GM21367 (cell line): ENCODE measurements around the gene LYRM7.
"Not testable (repeated sequence)": the region's sequence is repeated elsewhere in the genome, so short reads cannot be mapped to it uniquely, and the experiment has no call there.

ENCODE experiments used
- ATAC-seq: cut with Tn5 transposase; IDR thresholded peaks from one replicate; pipeline ENCODE4 v1.9.1; 2021; ENCODE audit not compliant: unreplicated experiment

Gene LYRM7

DNA sequence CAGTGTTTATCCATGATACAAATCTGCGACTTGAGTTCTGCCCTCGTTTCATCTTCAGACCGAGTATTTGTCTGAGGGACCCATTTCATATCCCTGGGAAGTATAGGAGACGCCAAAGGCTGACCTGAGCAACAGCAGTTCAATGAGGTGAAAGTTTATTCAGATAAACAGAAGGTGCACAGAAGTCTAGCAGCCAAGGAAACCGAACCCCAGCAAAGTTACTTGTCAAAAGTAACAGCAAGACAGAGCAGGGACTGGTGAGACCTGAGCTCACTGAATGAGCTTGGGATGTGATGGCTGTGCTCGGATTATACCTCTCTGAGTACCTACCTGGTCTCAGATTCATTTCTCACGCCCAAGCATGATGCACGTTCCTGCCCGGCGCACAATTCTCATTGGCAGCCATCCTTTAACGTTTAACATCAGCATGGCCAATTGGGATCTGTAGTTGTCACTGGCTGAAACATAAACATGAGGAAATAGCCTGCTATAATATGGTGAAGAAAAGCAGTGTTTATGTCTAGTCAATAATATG lies 599 bp downstream of the LYRM7 start:
- ATAC-seq, result no peak

- ATAC-seq, result no peak
These were observed 9.7 kb downstream of the LYRM7 start for GRCh38 chr5:131180407-131180806.

- no peak for ATAC-seq
These were observed 12.1 kb downstream of the LYRM7 start for GRCh38 chr5:131182839-131183238.

DNA sequence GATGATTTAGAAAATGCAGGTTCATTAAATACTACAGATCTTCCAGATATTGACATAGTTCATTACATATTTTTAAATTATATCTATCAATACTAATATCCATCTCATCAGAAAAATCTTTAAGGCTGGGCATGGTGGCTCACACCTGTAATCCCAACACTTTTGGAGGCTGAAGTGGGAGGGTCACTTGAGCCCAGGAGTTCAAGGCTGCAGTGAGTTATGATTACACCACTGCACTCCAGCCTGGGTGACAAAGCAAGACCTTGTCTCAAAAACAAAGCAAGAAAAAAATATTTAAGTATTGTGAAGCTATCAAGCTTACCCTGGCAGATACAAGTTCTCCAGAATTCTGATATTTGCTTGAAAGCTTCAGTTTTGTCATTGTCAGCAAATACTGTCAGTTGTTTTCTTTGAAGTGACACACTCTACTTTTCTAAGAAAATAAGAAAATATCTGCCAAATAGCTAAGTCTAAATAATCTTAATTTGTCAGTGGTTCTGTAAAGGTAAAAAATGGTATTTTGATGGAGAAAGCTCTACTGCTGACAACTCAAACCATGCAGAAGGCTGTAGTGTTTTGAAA lies 14.9 kb downstream of the LYRM7 start:
- no peak for ATAC-seq

DNA sequence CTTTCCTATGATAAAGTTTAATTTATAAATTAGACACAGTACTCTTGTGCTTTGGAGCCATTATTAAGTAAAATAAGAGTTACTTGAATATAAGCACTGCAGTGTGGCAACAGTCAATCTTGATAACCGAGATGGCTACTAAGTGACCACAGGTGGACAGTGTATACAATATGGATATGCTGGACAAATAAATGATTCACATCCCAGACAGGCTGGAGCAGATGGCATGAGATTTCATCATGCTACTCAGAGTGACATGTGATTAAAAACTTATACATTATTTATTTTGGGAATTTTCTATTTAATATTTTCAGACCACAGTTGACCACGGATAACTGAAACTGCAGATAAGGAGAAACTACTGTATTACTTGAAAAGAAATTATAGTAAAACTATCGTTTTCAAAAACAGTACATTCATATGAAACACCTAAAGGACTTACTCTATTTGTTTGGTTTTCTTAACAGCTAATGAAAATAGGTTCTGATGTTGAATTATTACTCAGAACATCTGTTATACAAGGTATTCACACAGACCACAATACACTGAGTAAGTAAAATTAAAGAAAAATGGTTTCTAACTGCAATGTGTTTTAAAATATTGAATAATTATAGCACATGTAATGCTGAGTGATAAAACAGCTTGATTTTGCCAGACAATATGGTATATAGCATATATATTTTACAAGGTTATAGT lies 16.0 kb downstream of the LYRM7 start:
- no peak for ATAC-seq

- ATAC-seq, result no peak
These were observed 22.4 kb downstream of the LYRM7 start for GRCh38 chr5:131193106-131193505.

GRCh38 chr5:131193897-131194296 lies 23.2 kb downstream of the LYRM7 start:
- ATAC-seq, result not testable (repeated sequence)

DNA sequence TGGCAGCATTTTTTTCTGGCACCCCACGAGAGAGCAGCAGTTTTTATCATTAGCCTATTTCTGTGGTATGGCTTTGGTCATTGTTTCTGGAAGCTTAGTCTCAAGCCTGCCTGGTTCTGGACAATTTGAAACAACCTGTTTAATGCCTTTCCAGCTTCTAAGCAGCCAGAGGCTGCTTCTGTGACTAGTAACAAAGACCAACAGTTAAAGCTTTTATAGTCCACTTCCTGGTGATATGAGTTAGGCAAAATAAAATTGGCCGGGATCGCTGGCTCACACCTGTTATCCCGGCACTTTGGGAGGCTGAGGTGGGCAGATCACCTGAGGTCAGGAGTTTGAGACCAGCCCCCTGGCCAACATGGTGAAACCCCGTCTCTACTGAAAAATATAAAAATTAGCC lies 24.0 kb downstream of the LYRM7 start:
- ATAC-seq, result no peak

- ATAC-seq, result no peak
These were observed 25.0 kb downstream of the LYRM7 start for GRCh38 chr5:131195696-131196095.

GRCh38 chr5:131196331-131196730 lies 25.6 kb downstream of the LYRM7 start:
- ATAC-seq, result no peak

DNA sequence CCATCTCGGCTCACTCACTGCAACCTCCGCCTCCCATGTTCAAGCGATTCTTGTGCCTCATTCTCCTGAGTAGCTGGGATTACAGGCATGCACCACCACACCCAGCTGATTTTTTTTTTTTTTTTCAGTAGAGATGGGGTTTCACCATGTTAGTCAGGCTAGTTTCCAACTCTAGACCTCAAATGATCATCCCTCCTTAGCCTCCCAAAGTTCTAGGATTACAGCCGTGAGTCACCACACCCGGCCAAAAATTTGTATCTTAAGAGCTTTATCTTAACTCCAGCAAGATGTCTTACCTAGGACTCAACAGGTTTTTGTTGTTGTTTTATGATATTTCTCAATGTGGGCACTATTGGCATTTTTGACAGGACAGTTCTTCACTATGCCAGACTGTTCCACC lies 27.9 kb downstream of the LYRM7 start:
- ATAC-seq, result no peak

- no peak for ATAC-seq
These were observed 29.8 kb downstream of the LYRM7 start for GRCh38 chr5:131200560-131200959.

DNA sequence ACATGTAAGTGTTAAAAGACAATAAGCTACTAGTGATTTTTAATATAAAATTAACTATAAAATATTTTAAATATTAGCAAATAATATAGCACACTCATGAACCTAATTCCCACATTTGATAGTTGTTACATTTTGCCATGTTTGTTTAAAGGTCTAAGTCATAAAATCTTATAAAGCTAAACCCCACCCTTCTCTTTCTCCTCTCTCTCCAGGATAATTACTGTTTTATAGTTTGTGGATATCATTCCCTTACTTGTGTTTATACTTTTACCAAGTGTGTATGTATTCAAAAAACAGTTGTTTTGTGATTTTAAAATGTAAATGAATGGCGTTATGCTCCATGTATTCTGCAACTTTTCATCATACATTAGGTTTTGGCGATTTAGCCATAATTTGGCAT lies 34.2 kb downstream of the LYRM7 start:
- no peak for ATAC-seq

- no peak for ATAC-seq
These were observed 35.3 kb downstream of the LYRM7 start for GRCh38 chr5:131206061-131206460.

DNA sequence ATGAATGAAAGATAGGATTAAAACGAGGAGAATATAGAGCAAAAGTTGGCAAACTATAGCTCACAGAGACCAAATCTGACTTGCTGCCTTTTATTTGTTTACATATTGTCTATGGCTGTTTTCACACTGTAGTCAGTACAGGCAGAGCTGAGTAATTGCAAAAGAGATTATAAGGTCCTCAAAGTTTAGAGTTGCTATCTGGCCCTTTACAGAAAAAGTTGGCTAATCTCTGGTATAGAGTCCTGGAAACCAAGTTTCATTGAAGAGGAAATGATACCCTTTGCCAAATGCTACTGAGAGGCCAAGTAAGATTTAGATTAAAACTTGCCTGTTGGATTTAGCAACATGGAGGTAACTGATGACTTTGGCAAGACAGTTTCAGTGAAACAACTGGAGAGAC lies 36.0 kb downstream of the LYRM7 start:
- no peak for ATAC-seq

DNA sequence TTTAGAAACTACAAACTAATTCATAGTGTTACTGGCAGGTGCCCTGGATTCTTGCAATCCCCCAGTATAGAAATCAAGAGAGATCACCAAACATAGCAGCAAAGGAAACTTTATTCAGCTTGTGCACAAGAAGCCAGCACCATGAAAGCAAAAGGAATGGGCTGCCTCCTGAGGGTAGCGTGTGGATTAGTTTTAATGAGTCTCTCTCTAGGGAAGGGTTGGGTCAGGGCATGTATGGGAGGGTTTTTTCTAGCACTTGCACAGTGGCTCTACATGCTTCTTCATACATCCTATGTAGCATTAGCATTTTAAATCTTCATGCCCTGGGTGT lies 38.4 kb downstream of the LYRM7 start:
- no peak for ATAC-seq

DNA sequence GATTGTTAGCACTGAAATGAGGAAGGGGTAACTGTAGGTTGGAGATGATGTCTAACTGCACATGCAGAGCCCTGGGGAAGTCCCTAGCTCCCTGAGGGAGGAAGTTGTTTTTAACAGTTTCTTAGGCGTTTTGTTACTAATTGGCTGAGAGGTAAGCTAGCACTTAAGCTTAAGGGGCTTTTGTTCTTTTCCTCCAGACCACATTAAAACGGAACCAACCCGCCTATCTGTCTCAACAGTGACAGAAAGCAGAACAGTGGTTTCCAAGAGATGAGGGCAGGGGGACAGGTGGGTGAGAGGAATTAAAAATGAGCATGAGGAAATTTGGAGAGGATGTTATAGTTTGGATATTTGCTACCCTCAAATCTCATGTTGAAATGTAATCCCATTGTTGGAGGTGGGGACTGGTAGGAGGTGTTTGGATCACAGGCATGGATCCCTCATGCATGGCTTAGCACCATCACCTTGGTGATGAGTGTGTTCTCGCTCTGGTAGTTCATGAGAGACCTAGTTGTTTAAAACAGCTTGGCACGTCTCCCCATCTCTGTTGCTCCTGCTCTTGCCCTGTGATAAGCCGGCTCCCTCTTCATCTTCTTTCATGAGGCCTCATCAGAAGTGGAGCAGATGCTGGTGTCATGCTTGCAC lies 38.9 kb downstream of the LYRM7 start:
- peak; percentile 79 for ATAC-seq

GRCh38 chr5:131210151-131210510 lies 39.4 kb downstream of the LYRM7 start:
- no peak for ATAC-seq

DNA sequence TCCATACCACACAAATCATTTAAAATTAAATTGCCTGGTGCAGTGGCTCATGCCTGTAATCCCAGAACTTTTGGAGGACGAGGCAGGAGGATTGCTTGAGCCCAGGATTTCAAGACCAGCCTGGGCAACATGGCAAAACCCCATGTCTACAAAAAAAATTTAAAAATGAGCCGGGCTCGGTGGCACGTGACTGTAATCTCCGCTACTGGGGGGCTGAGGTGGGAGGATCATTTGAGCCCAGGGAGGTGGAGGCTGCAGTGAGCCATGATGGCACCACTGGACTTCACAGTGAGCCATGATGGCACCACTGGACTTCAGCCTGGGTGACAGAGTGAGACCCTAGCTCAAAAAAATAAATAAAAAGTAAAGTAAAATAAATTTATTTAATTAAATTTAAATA lies 40.9 kb downstream of the LYRM7 start:
- no peak for ATAC-seq

- peak; percentile 36 for ATAC-seq
These were observed 41.8 kb downstream of the LYRM7 start for GRCh38 chr5:131212471-131213021.

DNA sequence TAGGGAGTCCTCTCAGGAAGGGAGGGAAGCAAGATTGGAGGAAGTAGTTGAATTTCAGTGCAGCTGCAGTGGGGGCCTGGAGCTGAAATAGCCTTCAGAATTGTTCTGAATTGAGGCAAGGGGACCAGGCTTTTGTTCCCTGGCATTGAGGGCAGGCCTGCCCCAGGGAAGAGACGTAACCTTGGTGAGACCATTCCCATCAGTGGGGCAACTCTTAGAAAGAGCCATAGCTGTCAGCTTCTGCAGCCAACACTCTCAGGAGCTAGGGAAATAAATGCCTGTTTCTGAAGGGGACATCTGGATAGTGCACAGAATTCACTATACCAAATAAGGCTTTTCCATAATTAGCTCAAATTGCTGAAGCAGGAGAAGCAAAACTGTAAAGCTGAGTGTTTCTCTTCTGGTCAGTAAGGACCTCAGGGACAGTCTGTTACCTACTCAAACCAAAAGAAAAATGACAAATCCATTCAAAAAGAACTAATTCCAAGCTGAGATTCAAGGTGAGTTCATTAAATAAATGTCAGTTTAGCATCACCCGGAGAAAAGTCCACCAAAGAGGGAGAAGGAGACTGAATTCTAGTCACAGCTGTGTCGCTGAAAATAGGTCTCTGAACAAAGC lies 44.0 kb downstream of the LYRM7 start:
- ATAC-seq, result no peak

GRCh38 chr5:131217791-131218190 lies 47.0 kb downstream of the LYRM7 start:
- ATAC-seq, result no peak
